Kidney epithelial cell (primary cell): ENCODE data around the gene PRR23B. TPM values are rescaled to one million over a fixed set of nuclear protein-coding genes. Genes with fewer than 3 reads are reported as not detected.

Experiments used
- DNase-seq: peaks from one replicate; pipeline ENCODE4 v3.0.0-alpha.2; 2010; ENCODE audit warnings: low read depth
- H3K27me3 ChIP-seq: 2 replicates; pipeline ENCODE4 v1.6.0; 2011; ENCODE audit warnings: low read length; ENCODE audit not compliant: control insufficient read depth, insufficient read depth
- H3K36me3 ChIP-seq: 2 replicates; pipeline ENCODE4 v1.5.1; 2011; ENCODE audit warnings: low read length; ENCODE audit not compliant: control insufficient read depth, insufficient read depth
- H3K4me3 ChIP-seq: 2 replicates; pipeline ENCODE4 v1.5.1; 2011; ENCODE audit warnings: low read depth, mild to moderate bottlenecking, control low read depth, low read length
- total RNA-seq: library from RNA; depleted of rRNA; stranded (reverse); fragments of >200 nt; gene quantifications from 2 replicates; pipeline ENCODE4 v1.2.3, GENCODE V29; 2015
- TF ChIP-seq, protein P1 (sequence below): IDR thresholded peaks from 2 replicates; pipeline ENCODE4 v1.5.1; 2011; ENCODE audit warnings: mild to moderate bottlenecking, moderate library complexity, low read length, control low read depth, inconsistent platforms; ENCODE audit not compliant: insufficient read depth, poor library complexity, severe bottlenecking

Gene PRR23B
- not detected in 2 replicates for total RNA-seq

DNA sequence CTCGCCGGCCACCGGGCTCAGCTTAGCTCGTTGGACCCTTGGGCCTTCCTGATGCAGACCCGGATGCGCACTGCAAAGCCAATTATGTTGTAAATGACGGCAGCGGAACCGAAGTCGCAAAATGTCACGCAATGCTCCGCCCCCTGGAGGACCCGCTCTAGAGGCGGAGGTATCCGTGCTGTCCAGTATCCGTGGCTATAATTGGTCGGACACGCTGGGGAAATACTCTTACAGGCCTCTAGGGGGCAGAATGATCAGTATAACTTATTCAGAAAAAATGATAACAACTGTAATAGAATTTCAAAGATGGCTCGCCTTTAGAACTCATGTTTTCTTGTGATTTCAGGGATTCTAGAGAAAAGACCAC, at the start of gene PRR23B:
PRR23B (minus strand) TSS at position 59 of the 367 bp plus-strand sequence. CDS start 265 bp downstream, outside the sequence.
- Histone ChIP-seq H3K4me3 (no peak within 1 kb of the TSS), H3K27me3 (no peaks in the 10 kb centered on the region), H3K36me3 (no peaks in the 10 kb centered on the region)
- DNase-seq, result no peak
- TF ChIP-seq, protein P1, sequence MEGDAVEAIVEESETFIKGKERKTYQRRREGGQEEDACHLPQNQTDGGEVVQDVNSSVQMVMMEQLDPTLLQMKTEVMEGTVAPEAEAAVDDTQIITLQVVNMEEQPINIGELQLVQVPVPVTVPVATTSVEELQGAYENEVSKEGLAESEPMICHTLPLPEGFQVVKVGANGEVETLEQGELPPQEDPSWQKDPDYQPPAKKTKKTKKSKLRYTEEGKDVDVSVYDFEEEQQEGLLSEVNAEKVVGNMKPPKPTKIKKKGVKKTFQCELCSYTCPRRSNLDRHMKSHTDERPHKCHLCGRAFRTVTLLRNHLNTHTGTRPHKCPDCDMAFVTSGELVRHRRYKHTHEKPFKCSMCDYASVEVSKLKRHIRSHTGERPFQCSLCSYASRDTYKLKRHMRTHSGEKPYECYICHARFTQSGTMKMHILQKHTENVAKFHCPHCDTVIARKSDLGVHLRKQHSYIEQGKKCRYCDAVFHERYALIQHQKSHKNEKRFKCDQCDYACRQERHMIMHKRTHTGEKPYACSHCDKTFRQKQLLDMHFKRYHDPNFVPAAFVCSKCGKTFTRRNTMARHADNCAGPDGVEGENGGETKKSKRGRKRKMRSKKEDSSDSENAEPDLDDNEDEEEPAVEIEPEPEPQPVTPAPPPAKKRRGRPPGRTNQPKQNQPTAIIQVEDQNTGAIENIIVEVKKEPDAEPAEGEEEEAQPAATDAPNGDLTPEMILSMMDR, result peak; percentile 3

DNA sequence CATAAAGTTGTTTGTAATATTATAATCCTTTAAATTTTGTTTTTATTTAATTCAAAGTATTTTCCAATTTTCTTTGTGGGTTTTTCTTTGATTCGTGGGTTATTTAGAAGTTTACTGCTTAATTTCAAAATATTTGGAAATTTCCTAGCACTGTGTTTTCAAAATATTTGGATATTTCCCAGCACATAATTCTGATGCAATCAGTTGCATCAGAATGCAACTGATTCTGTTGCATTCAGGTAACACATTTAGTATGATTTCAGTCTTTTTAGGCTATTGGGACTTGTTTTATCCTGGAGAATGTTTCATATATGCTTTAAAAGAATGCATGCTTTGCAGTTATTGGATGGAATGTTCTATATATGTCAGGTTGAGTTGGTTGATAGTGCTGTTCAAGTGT, 42.2 kb upstream of the PRR23B start:
- TF ChIP-seq, protein P1, result no peak
- Histone ChIP-seq H3K27me3 (no peaks in the 10 kb centered on the region), H3K4me3 (no peak overlapping the region), H3K36me3 (no peaks in the 10 kb centered on the region)
- no peak for DNase-seq

DNA sequence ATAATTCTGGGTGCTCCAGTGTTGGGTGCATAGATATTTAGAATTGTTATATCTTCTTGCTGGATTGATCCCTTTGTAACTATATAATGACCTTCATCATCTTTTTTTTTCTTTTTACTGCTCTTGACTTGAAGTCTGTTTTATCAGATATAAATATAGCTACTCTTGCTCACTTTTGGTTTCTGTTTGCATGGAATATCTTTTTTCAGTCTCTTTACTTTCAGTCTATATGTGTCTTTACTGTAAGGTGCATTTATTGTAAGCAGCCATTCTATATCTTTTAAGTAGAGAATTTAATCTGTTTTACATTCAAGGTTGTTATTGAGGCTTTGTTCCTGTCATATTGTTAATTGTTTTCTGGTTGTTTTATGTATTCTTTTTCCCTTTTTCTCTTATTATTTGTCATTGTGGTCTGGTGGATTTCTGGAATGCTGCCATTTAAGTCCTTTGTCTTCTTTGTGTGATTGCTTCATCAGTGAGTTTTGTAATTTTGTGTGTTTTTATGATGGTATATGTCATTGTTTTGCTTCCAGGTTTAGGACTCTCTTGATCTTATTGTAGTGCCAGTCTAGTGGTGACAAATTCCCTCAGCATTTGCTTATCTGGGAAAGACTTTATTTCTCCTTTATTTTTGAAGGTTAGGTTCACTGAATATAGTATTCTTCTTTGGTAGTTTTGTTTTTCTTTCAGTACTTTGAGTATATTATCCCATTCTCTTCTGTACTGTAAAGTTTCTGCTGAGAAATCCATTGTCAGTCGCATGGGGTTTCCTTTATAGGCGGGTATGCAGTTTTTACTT, 32.3 kb upstream of the PRR23B start:
- TF ChIP-seq, protein P1, result no peak
- DNase-seq, result no peak
- Histone ChIP-seq H3K27me3 (no peaks in the 10 kb centered on the region), H3K4me3 (no peak overlapping the region), H3K36me3 (no peaks in the 10 kb centered on the region)

DNA sequence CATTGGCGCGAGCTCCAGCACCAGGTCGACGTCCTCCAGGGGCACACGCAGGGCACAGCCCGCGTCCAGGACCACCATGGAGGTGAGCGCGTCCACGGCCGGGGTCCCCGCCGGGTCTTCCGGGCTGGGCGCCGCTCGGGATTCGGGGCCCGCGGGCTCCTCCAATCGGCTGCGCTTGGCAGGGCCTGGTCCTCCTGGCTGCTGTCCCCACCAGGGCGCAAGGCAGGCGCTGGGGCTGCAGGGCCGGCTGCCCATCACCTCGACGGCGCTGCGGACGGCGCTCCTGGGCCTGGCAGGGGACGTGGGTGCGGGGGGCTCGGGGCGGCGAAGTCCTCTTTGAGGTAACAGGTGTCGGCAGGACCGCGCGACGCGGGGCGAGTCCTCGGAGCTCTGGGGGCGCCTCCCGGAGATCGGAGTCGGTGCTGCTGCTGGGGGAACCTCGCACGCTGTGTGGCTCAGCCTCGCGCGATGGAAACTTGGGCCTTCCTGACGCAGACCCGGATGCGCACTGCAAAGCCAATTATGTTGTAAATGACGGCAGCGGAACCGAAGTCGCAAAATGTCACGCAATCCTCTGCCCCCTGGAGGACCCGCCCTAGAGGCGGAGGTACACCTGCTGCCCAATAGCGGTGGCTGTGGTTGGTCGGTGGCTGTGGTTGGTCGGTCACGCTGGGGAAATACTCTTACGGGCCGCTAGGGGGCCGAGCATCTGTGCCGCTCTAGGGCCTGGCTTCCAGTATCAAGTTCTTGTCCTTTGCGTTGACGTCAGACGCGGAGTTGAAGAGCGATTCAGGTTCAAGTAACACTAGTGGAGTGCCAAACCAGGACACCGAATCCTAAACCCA, 23.9 kb upstream of the PRR23B start, which contains the start of gene PRR23C:
PRR23C (minus strand) TSS at position 527 of the 845 bp plus-strand sequence; CDS start at position 255, 272 bp downstream.
- DNase-seq, result no peak

DNA sequence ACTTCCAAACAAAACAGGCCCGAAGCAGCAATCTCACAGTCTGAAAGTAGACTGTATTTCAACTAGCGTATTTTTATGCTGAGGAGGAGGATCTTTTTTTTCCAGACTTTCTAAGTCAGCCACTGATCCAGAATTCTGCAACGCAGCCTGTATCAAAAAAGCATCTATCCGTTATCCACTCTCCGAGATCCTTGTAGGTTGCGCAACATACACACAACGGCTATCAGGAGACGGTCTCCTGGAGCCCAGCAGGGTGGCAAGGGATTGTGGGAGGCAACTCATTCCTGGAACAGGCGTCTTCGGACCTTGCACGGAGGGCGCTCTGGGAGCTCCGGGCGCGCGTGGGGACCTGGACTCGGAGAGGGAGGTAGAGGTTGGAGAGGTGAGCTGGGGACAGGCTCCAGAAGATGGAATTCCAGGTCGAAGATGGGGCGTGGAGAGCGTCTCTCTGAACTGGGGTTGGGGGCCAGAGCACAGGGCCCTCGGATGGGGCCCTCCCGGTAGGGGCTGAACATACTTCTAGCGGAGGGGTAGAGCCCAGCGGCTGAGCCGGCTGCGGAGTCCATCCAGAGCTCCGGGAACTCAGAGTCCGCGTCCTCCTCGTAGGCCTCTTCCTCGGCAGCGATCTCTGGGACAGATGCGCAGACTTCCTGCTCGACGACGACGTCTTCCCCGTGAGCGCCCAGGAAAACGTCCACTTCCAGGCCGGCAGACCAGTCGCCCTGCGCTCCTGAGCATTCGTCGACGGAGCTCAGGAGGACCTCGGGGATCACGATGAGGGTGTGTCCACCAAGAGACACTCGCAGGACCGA, 23.0 kb upstream of the PRR23B start:
- no peak for DNase-seq
- H3K36me3 ChIP-seq, result no peaks in the 10 kb centered on the region
- TF ChIP-seq, protein P1, result no peak
- H3K4me3 ChIP-seq, result no peak overlapping the region
- H3K27me3 ChIP-seq, result peaks cover 4% of the 10 kb centered on the region

More for the DNA sequence above, 23.9 kb upstream of the PRR23B start, which contains the start of gene PRR23C:
- H3K4me3 ChIP-seq, result no peak within 1 kb of the TSS
- H3K27me3 ChIP-seq, result peaks cover 2% of the 10 kb centered on the region
- H3K36me3 ChIP-seq, result no peaks in the 10 kb centered on the region
- TF ChIP-seq, protein P1, result peak; percentile 13
